Kidney epithelial cell (primary cell): ENCODE results near the gene TERB1. TPM values are rescaled to one million over a fixed set of nuclear protein-coding genes. Genes with fewer than 3 reads are reported as not detected.

Experiments
- DNase-seq: peaks from one replicate; pipeline ENCODE4 v3.0.0-alpha.2; 2010; ENCODE audit warnings: low read depth
- H3K27me3 ChIP-seq: 2 replicates; pipeline ENCODE4 v1.6.0; 2011; ENCODE audit warnings: low read length; ENCODE audit not compliant: control insufficient read depth, insufficient read depth
- H3K36me3 ChIP-seq: 2 replicates; pipeline ENCODE4 v1.5.1; 2011; ENCODE audit warnings: low read length; ENCODE audit not compliant: control insufficient read depth, insufficient read depth
- H3K4me3 ChIP-seq: 2 replicates; pipeline ENCODE4 v1.5.1; 2011; ENCODE audit warnings: low read depth, mild to moderate bottlenecking, control low read depth, low read length
- total RNA-seq: library from RNA; depleted of rRNA; stranded (reverse); fragments of >200 nt; gene quantifications from 2 replicates; pipeline ENCODE4 v1.2.3, GENCODE V29; 2015
- TF ChIP-seq, protein P1 (sequence below): IDR thresholded peaks from 2 replicates; pipeline ENCODE4 v1.5.1; 2011; ENCODE audit warnings: mild to moderate bottlenecking, moderate library complexity, low read length, control low read depth, inconsistent platforms; ENCODE audit not compliant: insufficient read depth, poor library complexity, severe bottlenecking

Gene TERB1, protein sequence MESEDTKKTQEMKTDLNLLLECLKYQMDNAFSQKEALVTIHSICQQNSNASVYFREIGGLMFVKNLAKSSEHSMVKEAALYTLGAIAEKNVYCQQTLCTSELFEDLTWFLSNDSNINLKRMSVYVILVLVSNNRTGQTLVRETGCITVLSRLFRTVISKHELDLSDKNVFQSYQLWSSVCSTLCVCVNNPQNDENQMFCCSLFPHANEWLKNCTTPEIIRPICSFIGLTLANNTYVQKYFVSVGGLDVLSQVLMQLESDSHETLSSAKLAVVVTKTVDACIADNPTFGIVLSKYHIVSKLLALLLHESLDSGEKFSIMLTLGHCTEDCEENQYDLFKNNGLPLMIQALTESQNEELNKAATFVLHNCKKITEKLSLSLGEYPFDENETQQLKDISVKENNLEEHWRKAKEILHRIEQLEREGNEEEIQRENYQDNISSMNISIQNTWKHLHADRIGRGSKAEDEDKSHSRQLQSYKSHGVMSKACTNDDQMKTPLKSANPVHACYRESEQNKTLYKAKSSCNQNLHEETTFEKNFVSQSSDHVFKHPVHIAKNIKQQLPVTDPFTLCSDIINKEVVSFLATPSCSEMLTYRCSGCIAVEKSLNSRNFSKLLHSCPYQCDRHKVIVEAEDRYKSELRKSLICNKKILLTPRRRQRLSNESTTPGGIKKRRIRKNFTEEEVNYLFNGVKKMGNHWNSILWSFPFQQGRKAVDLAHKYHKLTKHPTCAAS
- 0.27 TPM in 1 of 2 replicates, not detected in the other for total RNA-seq

DNA sequence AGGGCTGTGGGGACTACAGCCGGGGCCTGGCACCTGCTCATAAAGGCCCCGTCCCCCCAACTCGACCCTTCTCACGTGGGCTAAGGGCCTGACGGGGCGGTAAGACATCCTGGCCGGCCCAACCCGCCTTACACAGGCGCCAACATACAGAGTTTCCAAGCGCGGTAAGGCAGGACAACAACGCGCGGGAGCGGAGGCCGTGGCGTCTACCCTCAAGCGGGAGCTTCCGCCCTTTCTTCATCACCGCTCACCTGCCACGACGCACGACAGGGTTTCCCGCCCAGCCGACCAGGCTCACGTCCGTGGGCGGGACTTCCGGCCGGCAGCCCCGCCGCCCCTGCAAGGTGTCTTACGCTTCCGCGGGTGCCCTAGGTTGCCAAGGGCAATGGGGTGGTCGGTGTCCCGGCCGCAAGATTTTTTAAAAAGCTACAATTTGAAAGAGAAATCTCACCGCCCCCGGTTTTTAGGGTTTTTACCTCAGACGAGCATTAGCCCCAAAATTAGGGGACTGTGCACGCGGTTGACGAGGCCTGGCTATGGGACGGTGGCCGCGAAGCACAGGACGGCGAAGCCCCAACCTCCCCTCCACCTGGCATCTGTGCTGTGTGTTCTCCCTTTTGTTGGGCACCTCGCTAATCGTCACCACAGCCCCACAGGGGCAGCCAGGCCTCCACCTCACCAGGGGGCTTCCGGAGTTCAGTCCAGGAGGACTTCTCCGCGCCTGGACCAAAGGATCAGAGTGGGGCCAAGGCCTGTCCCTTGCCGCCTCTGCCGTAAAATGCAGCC, at the start of gene TERB1:
Gene TERB1 (minus strand): TSS at position 265 of the 786 bp plus-strand sequence. CDS start 4,786 bp downstream, outside the sequence.
- DNase-seq = no peak
- H3K36me3 ChIP-seq = no peaks in the 10 kb centered on the region
- TF ChIP-seq, protein P1, sequence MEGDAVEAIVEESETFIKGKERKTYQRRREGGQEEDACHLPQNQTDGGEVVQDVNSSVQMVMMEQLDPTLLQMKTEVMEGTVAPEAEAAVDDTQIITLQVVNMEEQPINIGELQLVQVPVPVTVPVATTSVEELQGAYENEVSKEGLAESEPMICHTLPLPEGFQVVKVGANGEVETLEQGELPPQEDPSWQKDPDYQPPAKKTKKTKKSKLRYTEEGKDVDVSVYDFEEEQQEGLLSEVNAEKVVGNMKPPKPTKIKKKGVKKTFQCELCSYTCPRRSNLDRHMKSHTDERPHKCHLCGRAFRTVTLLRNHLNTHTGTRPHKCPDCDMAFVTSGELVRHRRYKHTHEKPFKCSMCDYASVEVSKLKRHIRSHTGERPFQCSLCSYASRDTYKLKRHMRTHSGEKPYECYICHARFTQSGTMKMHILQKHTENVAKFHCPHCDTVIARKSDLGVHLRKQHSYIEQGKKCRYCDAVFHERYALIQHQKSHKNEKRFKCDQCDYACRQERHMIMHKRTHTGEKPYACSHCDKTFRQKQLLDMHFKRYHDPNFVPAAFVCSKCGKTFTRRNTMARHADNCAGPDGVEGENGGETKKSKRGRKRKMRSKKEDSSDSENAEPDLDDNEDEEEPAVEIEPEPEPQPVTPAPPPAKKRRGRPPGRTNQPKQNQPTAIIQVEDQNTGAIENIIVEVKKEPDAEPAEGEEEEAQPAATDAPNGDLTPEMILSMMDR = no peak
- H3K27me3 ChIP-seq = no peaks in the 10 kb centered on the region
- H3K4me3 ChIP-seq = no peak within 1 kb of the TSS

DNA sequence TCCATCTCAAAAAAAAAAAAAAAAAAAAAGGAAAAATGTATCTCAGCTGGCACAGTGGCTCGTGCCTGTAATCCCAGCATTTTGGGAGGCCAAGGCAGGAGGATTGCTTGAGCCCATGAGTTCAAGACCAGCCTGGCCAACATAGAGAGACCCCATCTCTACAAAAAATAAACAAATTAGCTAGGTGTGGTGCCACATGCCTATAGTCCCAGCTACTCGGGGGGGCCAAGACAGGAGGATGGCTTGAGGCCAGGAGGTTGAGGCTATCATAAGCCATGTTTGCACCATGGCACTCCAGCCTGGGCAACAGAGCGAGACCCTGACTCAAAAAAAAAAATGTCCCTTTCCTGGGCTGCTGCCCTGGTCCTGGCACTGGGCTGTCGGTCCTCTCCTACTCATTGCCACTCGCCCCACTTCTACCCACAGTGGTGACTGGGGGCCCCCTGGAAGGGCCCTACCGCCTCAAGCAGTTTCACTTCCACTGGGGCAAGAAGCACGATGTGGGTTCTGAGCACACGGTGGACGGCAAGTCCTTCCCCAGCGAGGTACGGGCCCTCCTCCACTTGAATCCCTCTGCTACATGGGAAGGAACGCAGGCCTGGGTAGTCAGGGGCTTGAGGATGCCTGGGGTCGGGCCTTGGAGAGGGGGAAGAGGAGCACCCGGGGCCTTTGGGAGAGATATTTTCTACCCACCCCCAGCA, 48.9 kb upstream of the TERB1 start:
- TF ChIP-seq, protein P1 = no peak
- Histone ChIP-seq H3K27me3 (peaks cover 22% of the 10 kb centered on the region), H3K4me3 (no peak overlapping the region), H3K36me3 (no peaks in the 10 kb centered on the region)
- DNase-seq = no peak

DNA sequence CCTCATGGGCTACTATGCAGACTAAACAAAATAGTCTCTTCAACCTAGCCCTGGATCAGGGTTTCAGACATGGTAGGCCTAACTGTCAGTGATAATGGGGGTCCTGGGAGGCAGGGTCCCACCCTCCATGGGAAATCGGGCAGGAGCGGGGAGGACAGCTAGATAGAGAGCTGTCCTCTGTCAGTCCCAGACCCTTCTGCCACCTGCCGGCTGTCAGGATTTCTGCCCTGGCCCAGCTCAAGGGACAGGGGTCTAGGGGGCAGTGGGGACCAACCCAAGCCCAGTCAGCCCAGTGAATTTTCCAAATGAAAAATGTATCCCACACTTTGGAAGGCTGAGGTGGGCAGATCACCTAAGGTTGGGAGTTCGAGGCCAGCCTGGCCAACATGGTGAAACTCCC, 48.2 kb upstream of the TERB1 start:
- H3K36me3 ChIP-seq = no peaks in the 10 kb centered on the region
- DNase-seq = no peak
- H3K27me3 ChIP-seq = peaks cover 30% of the 10 kb centered on the region
- TF ChIP-seq, protein P1 = no peak
- no peak overlapping the region for H3K4me3 ChIP-seq

DNA sequence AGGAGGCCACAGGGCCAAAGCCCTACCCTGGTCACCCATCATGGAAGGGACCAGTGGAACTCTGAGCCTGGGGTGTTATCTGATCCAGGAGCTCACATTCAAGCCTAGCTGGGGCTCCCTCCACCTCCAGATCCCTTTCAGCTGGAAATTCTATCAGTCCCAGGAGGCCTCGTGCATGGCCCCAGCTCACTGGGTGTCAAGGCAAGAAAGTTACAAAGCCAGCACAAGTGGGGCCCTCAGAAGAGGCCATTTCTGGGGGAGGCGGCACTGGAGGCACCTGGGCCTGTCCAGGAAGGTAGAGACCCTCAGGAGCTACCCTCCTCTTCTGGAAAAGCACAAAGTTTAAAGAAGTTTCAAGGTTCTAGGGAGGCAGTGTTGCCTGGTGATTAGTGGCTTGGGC, 47.6 kb upstream of the TERB1 start:
- no peak for DNase-seq
- TF ChIP-seq, protein P1 = no peak
- peaks cover 35% of the 10 kb centered on the region for H3K27me3 ChIP-seq
- H3K36me3 ChIP-seq = no peaks in the 10 kb centered on the region
- no peak overlapping the region for H3K4me3 ChIP-seq

DNA sequence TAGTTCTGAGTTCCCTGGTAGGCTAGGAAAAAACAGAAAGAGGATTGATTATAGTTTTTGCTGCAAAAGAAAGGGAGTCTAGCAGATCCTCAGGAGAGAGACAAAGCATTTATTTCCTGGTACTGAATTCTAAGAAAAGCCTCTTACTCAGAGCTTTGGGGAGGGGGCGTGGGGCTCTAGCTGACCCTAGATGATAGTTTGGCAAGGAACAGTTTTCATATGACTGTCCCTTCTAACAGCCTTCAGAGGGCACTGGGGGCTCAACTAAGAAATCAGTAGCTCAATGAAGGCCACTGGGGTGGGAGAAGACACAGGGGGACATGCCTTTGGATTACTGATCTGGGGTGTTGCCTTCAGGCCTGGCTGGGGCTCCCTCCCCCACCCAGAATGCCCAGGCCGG, 46.8 kb upstream of the TERB1 start:
- Histone ChIP-seq H3K27me3 (peaks cover 37% of the 10 kb centered on the region), H3K4me3 (no peak overlapping the region), H3K36me3 (no peaks in the 10 kb centered on the region)
- TF ChIP-seq, protein P1 = no peak
- no peak for DNase-seq
